ENCODE measurements around the gene TTC3. TPM values are rescaled to one million over a fixed set of nuclear protein-coding genes. Genes with fewer than 3 reads are reported as not detected.

TTC3 gene
- total RNA-seq, 1 experiment from 2014 or later: 29.0 TPM

DNA sequence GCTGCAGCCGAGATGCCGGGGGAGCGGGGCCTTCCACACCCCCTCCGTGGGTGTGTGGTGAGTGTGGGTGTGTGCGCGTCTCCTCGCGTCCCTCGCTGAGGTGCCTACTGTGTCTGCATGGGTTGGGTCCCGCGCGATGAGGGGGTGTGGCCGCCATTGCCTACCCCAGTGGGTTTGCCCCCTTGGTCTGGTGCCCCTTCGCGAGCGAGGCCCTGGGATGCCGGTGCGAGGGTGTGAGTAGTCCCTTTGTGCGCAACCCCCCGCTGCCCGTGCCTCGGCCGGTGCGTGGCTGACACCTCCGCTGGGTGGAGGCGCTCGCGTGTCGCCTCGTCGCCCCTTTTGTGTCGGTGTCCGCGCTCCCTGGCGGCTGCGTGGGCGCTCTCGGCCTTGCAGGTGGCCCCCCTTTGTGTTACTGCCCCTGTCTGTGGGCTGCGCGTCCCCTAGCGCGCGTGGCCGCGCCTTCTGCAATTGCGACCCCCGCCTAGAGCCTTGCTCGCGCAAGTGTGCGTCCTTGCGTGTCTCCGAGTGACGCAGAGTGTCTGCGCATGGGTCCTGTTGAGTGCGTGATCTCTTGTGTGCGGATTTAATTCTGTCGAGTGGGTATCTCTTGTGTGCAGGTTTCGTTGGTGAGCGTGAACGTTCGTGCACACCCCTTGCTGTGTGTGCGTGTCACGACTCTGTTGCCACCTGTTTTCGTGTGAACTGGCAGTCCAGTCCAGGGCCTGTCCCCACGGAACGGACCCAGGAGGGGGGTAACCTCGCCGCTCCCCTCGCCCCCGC is 553 bp downstream of the TTC3 start (continued):
- TF ChIP-seq, protein P1, sequence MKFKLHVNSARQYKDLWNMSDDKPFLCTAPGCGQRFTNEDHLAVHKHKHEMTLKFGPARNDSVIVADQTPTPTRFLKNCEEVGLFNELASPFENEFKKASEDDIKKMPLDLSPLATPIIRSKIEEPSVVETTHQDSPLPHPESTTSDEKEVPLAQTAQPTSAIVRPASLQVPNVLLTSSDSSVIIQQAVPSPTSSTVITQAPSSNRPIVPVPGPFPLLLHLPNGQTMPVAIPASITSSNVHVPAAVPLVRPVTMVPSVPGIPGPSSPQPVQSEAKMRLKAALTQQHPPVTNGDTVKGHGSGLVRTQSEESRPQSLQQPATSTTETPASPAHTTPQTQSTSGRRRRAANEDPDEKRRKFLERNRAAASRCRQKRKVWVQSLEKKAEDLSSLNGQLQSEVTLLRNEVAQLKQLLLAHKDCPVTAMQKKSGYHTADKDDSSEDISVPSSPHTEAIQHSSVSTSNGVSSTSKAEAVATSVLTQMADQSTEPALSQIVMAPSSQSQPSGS (CRISPR knock-in tag; IDR thresholded peaks at IDR 0.05; ENCODE audit: borderline replicate concordance, low read depth): no peak
- TF ChIP-seq, protein P2, sequence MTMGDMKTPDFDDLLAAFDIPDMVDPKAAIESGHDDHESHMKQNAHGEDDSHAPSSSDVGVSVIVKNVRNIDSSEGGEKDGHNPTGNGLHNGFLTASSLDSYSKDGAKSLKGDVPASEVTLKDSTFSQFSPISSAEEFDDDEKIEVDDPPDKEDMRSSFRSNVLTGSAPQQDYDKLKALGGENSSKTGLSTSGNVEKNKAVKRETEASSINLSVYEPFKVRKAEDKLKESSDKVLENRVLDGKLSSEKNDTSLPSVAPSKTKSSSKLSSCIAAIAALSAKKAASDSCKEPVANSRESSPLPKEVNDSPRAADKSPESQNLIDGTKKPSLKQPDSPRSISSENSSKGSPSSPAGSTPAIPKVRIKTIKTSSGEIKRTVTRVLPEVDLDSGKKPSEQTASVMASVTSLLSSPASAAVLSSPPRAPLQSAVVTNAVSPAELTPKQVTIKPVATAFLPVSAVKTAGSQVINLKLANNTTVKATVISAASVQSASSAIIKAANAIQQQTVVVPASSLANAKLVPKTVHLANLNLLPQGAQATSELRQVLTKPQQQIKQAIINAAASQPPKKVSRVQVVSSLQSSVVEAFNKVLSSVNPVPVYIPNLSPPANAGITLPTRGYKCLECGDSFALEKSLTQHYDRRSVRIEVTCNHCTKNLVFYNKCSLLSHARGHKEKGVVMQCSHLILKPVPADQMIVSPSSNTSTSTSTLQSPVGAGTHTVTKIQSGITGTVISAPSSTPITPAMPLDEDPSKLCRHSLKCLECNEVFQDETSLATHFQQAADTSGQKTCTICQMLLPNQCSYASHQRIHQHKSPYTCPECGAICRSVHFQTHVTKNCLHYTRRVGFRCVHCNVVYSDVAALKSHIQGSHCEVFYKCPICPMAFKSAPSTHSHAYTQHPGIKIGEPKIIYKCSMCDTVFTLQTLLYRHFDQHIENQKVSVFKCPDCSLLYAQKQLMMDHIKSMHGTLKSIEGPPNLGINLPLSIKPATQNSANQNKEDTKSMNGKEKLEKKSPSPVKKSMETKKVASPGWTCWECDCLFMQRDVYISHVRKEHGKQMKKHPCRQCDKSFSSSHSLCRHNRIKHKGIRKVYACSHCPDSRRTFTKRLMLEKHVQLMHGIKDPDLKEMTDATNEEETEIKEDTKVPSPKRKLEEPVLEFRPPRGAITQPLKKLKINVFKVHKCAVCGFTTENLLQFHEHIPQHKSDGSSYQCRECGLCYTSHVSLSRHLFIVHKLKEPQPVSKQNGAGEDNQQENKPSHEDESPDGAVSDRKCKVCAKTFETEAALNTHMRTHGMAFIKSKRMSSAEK (CRISPR knock-in tag; IDR thresholded peaks at IDR 0.05; ENCODE audit: borderline replicate concordance): no peak
- TF ChIP-seq FOXK1 (CRISPR knock-in tag; IDR thresholded peaks at IDR 0.05) (0 out of 2 replicates have a peak, but pooled peaks have one; percentile 10), ZNF671 (CRISPR knock-in tag; IDR thresholded peaks at IDR 0.05) (no peak), RORB (CRISPR knock-in tag; IDR thresholded peaks at IDR 0.05) (no peak), OVOL2 (CRISPR knock-in tag; IDR thresholded peaks at IDR 0.05; ENCODE audit: borderline replicate concordance) (no peak), MYBL2 (CRISPR knock-in tag; IDR thresholded peaks at IDR 0.05) (0 out of 2 replicates have a peak, but pooled peaks have one; percentile 38), ZNF219 (CRISPR knock-in tag; IDR thresholded peaks at IDR 0.05; ENCODE audit: borderline replicate concordance) (no peak), NR2C2 (CRISPR knock-in tag; IDR thresholded peaks at IDR 0.05) (no peak; the same call in 1 of the 2 replicates), ESRRA (CRISPR knock-in tag; IDR thresholded peaks at IDR 0.05; ENCODE audit: borderline replicate concordance) (0 out of 2 replicates have a peak, but pooled peaks have one; percentile 2), EMX1 (CRISPR knock-in tag; IDR thresholded peaks at IDR 0.05) (no peak)
- TF ChIP-seq, protein P3, sequence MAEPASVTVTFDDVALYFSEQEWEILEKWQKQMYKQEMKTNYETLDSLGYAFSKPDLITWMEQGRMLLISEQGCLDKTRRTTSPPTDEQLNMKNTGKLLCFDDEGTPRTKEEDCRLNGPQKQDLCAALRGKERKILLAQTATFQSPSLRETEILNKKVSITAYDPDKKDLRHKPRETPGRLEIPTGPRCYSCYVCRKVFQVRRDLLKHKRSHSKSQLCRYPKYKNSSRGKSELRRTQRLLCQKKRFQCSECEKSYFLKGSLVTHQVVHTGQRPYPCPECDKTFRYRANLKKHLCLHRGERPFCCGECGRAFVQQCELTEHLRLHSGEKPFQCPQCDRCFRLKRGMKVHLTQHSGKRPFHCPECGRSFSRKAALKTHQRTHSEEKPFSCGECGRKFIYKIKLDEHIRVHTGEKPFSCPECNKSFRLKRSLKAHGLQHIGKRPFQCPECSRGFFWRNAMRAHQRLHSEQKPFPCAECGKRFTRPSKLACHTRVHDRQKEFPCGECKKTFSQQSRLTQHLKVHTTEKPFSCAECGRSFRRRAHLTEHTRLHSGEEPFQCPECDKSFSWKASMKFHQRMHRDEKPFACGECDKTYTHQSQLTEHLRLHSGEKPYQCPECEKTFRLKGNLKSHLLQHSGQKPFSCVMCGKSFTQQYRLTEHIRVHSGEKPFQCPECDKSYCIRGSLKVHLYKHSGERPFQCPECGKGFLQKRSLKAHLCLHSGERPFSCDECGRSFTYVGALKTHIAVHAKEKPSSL (CRISPR knock-in tag; conservative IDR thresholded peaks at IDR 0.05): no peak
- TF ChIP-seq, protein P4, sequence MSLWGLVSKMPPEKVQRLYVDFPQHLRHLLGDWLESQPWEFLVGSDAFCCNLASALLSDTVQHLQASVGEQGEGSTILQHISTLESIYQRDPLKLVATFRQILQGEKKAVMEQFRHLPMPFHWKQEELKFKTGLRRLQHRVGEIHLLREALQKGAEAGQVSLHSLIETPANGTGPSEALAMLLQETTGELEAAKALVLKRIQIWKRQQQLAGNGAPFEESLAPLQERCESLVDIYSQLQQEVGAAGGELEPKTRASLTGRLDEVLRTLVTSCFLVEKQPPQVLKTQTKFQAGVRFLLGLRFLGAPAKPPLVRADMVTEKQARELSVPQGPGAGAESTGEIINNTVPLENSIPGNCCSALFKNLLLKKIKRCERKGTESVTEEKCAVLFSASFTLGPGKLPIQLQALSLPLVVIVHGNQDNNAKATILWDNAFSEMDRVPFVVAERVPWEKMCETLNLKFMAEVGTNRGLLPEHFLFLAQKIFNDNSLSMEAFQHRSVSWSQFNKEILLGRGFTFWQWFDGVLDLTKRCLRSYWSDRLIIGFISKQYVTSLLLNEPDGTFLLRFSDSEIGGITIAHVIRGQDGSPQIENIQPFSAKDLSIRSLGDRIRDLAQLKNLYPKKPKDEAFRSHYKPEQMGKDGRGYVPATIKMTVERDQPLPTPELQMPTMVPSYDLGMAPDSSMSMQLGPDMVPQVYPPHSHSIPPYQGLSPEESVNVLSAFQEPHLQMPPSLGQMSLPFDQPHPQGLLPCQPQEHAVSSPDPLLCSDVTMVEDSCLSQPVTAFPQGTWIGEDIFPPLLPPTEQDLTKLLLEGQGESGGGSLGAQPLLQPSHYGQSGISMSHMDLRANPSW (CRISPR knock-in tag; conservative IDR thresholded peaks at IDR 0.05; ENCODE audit: low read depth): no peak

DNA sequence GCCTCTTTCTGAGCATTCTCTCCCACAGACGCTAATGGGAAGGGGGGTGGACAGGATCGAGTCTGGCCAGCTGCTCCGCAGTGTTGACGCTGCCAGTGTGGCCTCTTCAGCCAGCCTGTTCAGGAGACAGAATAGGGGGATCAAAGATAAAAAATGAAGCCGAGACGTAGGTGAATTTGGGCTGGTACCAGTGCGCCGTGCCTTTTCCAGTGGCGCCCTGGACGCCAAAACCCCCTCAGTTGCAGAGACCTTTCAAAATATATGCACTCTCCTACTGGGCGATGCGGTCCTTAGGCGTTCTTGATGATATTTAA is 1.1 kb downstream of the TTC3 start:
- CTCF ChIA-PET: no interaction called here
- Mint-ChIP-seq H3K4me1 (peaks cover 17% of the 10 kb centered on the region), H3K4me3 (peak overlapping the region; percentile 82), H3K9me3 (peaks cover 5% of the 10 kb centered on the region), H3K36me3 (peaks cover 6% of the 10 kb centered on the region), H3K27ac (no peak overlapping the region), H3K27me3 (ENCODE audit: low read depth) (peaks cover 44% of the 10 kb centered on the region)
- TF ChIP-seq TCF7 (CRISPR knock-in tag; IDR thresholded peaks at IDR 0.05; ENCODE audit: low read depth): no peak
- DNase-seq (ENCODE audit: low spot score): no peak
- POLR2A ChIA-PET: no interaction called here
- ATAC-seq: no peak

Measured in WTC11 (cell line).